ENCODE data around the gene SLC36A2.

Gene SLC36A2

DNA sequence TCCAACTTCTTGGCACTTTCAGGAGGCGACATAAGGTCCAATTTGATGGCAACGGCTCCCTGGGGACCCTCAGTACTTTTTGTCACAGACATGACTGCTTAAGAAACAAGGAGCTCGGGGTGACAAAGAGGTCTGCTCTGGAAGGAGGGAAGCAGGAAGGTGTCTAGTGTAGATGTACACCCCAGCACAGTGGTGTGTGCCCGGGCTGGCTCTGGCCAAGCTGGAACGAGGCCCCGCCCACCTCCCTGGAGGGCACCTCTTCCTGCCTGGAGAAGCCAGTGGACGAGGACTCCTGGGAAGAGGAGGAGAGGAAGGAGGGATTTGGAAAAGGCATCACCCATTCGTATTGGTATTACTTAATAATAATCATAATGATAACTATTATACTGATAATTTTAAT lies at the start of gene SLC36A2:
Gene SLC36A2 (minus strand): TSS at position 191 of the 400 bp plus-strand sequence. CDS start 99 bp downstream, at position 92.
- Histone ChIP-seq H3K9me2 (replicated peaks; ENCODE audit: insufficient read depth, low read length) (no peaks in the 10 kb centered on the region), H3K4me3 (ENCODE audit: low read length) (no peak within 1 kb of the TSS), H3K36me3 (replicated peaks; ENCODE audit: insufficient read depth, low read length) (no peaks in the 10 kb centered on the region), H3F3A (ENCODE audit: insufficient read depth, low read length) (no peaks in the 10 kb centered on the region), H3K27me3 (replicated peaks; ENCODE audit: insufficient read depth, low read length) (no peaks in the 10 kb centered on the region), H3K9me3 (replicated peaks; ENCODE audit: insufficient read depth, low read length) (no peaks in the 10 kb centered on the region), H3K4me1 (ENCODE audit: low read length) (no peaks in the 10 kb centered on the region), H3K9ac (ENCODE audit: low read length) (no peak within 1 kb of the TSS), H3K4me2 (ENCODE audit: low read depth, low read length) (no peak within 1 kb of the TSS), H3K79me2 (ENCODE audit: low read length) (no peaks in the 10 kb centered on the region), H3K27ac (ENCODE audit: low read length) (no peak within 1 kb of the TSS), H2AFZ (ENCODE audit: low read length) (no peak within 1 kb of the TSS), H4K20me1 (ENCODE audit: insufficient read depth, low read length) (no peaks in the 10 kb centered on the region)
- no peak for DNase-seq
- TF ChIP-seq EZH2phosphoT487 (IDR thresholded peaks at IDR 0.05; ENCODE audit: low read length), result no peak
- TF ChIP-seq EZH2 (optimal IDR thresholded peaks at IDR 0.05; ENCODE audit: low read depth, low read length), result no peak
- no peak for TF ChIP-seq CTCF (IDR thresholded peaks at IDR 0.05; ENCODE audit: low read length)

GRCh38 chr5:151388960-151389359 lies 41.6 kb upstream of the SLC36A2 start:
- no peaks in the 10 kb centered on the region for H3K79me2 ChIP-seq (ENCODE audit: low read length)

GRCh38 chr5:151384106-151384505 lies 36.7 kb upstream of the SLC36A2 start:
- Histone ChIP-seq H3K4me3 (ENCODE audit: low read length) (no peak overlapping the region), H4K20me1 (ENCODE audit: insufficient read depth, low read length) (no peaks in the 10 kb centered on the region), H3K9ac (ENCODE audit: low read length) (no peak overlapping the region), H3K4me2 (ENCODE audit: low read depth, low read length) (no peak overlapping the region), H3K79me2 (ENCODE audit: low read length) (no peaks in the 10 kb centered on the region), H2AFZ (ENCODE audit: low read length) (no peak overlapping the region), H3K4me1 (ENCODE audit: low read length) (no peaks in the 10 kb centered on the region), H3K9me3 (replicated peaks; ENCODE audit: insufficient read depth, low read length) (no peaks in the 10 kb centered on the region), H3K27ac (ENCODE audit: low read length) (no peak overlapping the region), H3F3A (ENCODE audit: insufficient read depth, low read length) (no peaks in the 10 kb centered on the region), H3K27me3 (replicated peaks; ENCODE audit: insufficient read depth, low read length) (no peaks in the 10 kb centered on the region), H3K36me3 (replicated peaks; ENCODE audit: insufficient read depth, low read length) (no peaks in the 10 kb centered on the region), H3K9me2 (replicated peaks; ENCODE audit: insufficient read depth, low read length) (no peaks in the 10 kb centered on the region)
- TF ChIP-seq EZH2 (optimal IDR thresholded peaks at IDR 0.05; ENCODE audit: low read depth, low read length), result no peak
- no peak for TF ChIP-seq CTCF (IDR thresholded peaks at IDR 0.05; ENCODE audit: low read length)
- no peak for TF ChIP-seq EZH2phosphoT487 (IDR thresholded peaks at IDR 0.05; ENCODE audit: low read length)
- DNase-seq, result no peak

More at GRCh38 chr5:151388960-151389359, 41.6 kb upstream of the SLC36A2 start:
- no peak overlapping the region for H3K27ac ChIP-seq (ENCODE audit: low read length)
- no peaks in the 10 kb centered on the region for H3K36me3 ChIP-seq (replicated peaks; ENCODE audit: insufficient read depth, low read length)
- H3K9ac ChIP-seq (ENCODE audit: low read length), result no peak overlapping the region
- H2AFZ ChIP-seq (ENCODE audit: low read length), result no peak overlapping the region
- TF ChIP-seq EZH2 (optimal IDR thresholded peaks at IDR 0.05; ENCODE audit: low read depth, low read length) (no peak), EZH2phosphoT487 (IDR thresholded peaks at IDR 0.05; ENCODE audit: low read length) (no peak), CTCF (IDR thresholded peaks at IDR 0.05; ENCODE audit: low read length) (no peak)
- H4K20me1 ChIP-seq (ENCODE audit: insufficient read depth, low read length), result no peaks in the 10 kb centered on the region
- H3K27me3 ChIP-seq (replicated peaks; ENCODE audit: insufficient read depth, low read length), result no peaks in the 10 kb centered on the region
- no peak for DNase-seq
- no peak overlapping the region for H3K4me3 ChIP-seq (ENCODE audit: low read length)
- no peaks in the 10 kb centered on the region for H3F3A ChIP-seq (ENCODE audit: insufficient read depth, low read length)
- H3K9me2 ChIP-seq (replicated peaks; ENCODE audit: insufficient read depth, low read length), result no peaks in the 10 kb centered on the region
- H3K9me3 ChIP-seq (replicated peaks; ENCODE audit: insufficient read depth, low read length), result no peaks in the 10 kb centered on the region
- no peak overlapping the region for H3K4me2 ChIP-seq (ENCODE audit: low read depth, low read length)
- H3K4me1 ChIP-seq (ENCODE audit: low read length), result no peaks in the 10 kb centered on the region

All from MM.1S (cell line).